Adipocyte (in vitro differentiated cells): Measurements from ENCODE around the gene DSCAM.

Experiments
- DNase-seq: peaks from one replicate; pipeline ENCODE4 v3.0.0-alpha.2; 2015; ENCODE audit warnings: low read depth
- H3K27me3 ChIP-seq: replicated peaks from 2 replicates; pipeline ENCODE4 v1.7.0; 2013; ENCODE audit warnings: mild to moderate bottlenecking, low read length, moderate library complexity; ENCODE audit not compliant: control insufficient read depth, insufficient read depth
- H3K36me3 ChIP-seq: 2 replicates; pipeline ENCODE4 v1.7.0; 2013; ENCODE audit warnings: low read length, mild to moderate bottlenecking, moderate library complexity; ENCODE audit not compliant: control insufficient read depth, insufficient read depth, severe bottlenecking
- H3K4me1 ChIP-seq: 2 replicates; pipeline ENCODE4 v1.7.0; 2013; ENCODE audit warnings: mild to moderate bottlenecking, low read length, moderate library complexity; ENCODE audit not compliant: control insufficient read depth, insufficient read depth
- H3K4me3 ChIP-seq: 2 replicates; pipeline ENCODE4 v1.7.0; 2013; ENCODE audit warnings: mild to moderate bottlenecking, low read length, moderate library complexity
- H3K9ac ChIP-seq: 2 replicates; pipeline ENCODE4 v1.7.0; 2013; ENCODE audit warnings: mild to moderate bottlenecking, low read length, moderate library complexity
- H3K9me3 ChIP-seq: 2 replicates; pipeline ENCODE4 v1.7.0; 2013; ENCODE audit warnings: mild to moderate bottlenecking, low read length, moderate library complexity; ENCODE audit not compliant: control insufficient read depth

The DSCAM gene

GRCh38 chr21:40652436-40652835, 194.5 kb downstream of the DSCAM start:
- no peak for DNase-seq
- H3K9me3 ChIP-seq: no peaks in the 10 kb centered on the region
- H3K9ac ChIP-seq: no peak overlapping the region
- H3K36me3 ChIP-seq: no peaks in the 10 kb centered on the region
- H3K4me1 ChIP-seq: no peaks in the 10 kb centered on the region
- H3K4me3 ChIP-seq: no peak overlapping the region
- no peaks in the 10 kb centered on the region for H3K27me3 ChIP-seq

GRCh38 chr21:40647706-40648105, 199.3 kb downstream of the DSCAM start:
- Histone ChIP-seq H3K4me1 (no peaks in the 10 kb centered on the region), H3K9me3 (peaks cover 6% of the 10 kb centered on the region), H3K36me3 (no peaks in the 10 kb centered on the region), H3K4me3 (no peak overlapping the region), H3K27me3 (no peaks in the 10 kb centered on the region), H3K9ac (no peak overlapping the region)
- no peak for DNase-seq

- H3K9me3 ChIP-seq: peaks cover 6% of the 10 kb centered on the region
- H3K4me1 ChIP-seq: no peaks in the 10 kb centered on the region
- no peak overlapping the region for H3K4me3 ChIP-seq
- H3K9ac ChIP-seq: no peak overlapping the region
- DNase-seq: no peak
- H3K36me3 ChIP-seq: no peaks in the 10 kb centered on the region
- H3K27me3 ChIP-seq: no peaks in the 10 kb centered on the region
These were observed 200.3 kb downstream of the DSCAM start for GRCh38 chr21:40646651-40647050.

GRCh38 chr21:40641042-40641441, 205.9 kb downstream of the DSCAM start:
- Histone ChIP-seq H3K4me1 (no peaks in the 10 kb centered on the region), H3K9me3 (peaks cover 6% of the 10 kb centered on the region), H3K9ac (no peak overlapping the region), H3K4me3 (no peak overlapping the region), H3K36me3 (no peaks in the 10 kb centered on the region), H3K27me3 (no peaks in the 10 kb centered on the region)
- no peak for DNase-seq

- no peak for DNase-seq
- Histone ChIP-seq H3K36me3 (no peaks in the 10 kb centered on the region), H3K4me3 (no peak overlapping the region), H3K9ac (no peak overlapping the region), H3K9me3 (peaks cover 6% of the 10 kb centered on the region), H3K27me3 (no peaks in the 10 kb centered on the region), H3K4me1 (no peaks in the 10 kb centered on the region)
These were observed 206.6 kb downstream of the DSCAM start for GRCh38 chr21:40640266-40640789.

GRCh38 chr21:40639616-40640194, 207.3 kb downstream of the DSCAM start:
- H3K27me3 ChIP-seq: no peaks in the 10 kb centered on the region
- peak; percentile 5 for DNase-seq
- H3K4me3 ChIP-seq: no peak overlapping the region
- no peak overlapping the region for H3K9ac ChIP-seq
- no peaks in the 10 kb centered on the region for H3K36me3 ChIP-seq
- H3K4me1 ChIP-seq: no peaks in the 10 kb centered on the region
- peaks cover 6% of the 10 kb centered on the region for H3K9me3 ChIP-seq

- Histone ChIP-seq H3K9ac (no peak overlapping the region), H3K4me1 (no peaks in the 10 kb centered on the region), H3K4me3 (no peak overlapping the region), H3K27me3 (no peaks in the 10 kb centered on the region), H3K36me3 (no peaks in the 10 kb centered on the region), H3K9me3 (no peaks in the 10 kb centered on the region)
- DNase-seq: no peak
These were observed 208.3 kb downstream of the DSCAM start for GRCh38 chr21:40638466-40639251.

GRCh38 chr21:40636026-40636425, 210.9 kb downstream of the DSCAM start:
- Histone ChIP-seq H3K27me3 (no peaks in the 10 kb centered on the region), H3K4me1 (no peaks in the 10 kb centered on the region), H3K9ac (no peak overlapping the region), H3K9me3 (no peaks in the 10 kb centered on the region), H3K4me3 (no peak overlapping the region), H3K36me3 (no peaks in the 10 kb centered on the region)
- DNase-seq: no peak

GRCh38 chr21:40635391-40635790, 211.6 kb downstream of the DSCAM start:
- no peaks in the 10 kb centered on the region for H3K9me3 ChIP-seq
- no peak for DNase-seq
- H3K27me3 ChIP-seq: no peaks in the 10 kb centered on the region
- H3K4me3 ChIP-seq: no peak overlapping the region
- H3K36me3 ChIP-seq: no peaks in the 10 kb centered on the region
- no peak overlapping the region for H3K9ac ChIP-seq
- H3K4me1 ChIP-seq: no peaks in the 10 kb centered on the region

GRCh38 chr21:40634141-40634540, 212.8 kb downstream of the DSCAM start:
- Histone ChIP-seq H3K4me1 (no peaks in the 10 kb centered on the region), H3K4me3 (no peak overlapping the region), H3K27me3 (no peaks in the 10 kb centered on the region), H3K9me3 (no peaks in the 10 kb centered on the region), H3K36me3 (no peaks in the 10 kb centered on the region), H3K9ac (no peak overlapping the region)
- no peak for DNase-seq

- Histone ChIP-seq H3K9me3 (no peaks in the 10 kb centered on the region), H3K4me3 (no peak overlapping the region), H3K36me3 (no peaks in the 10 kb centered on the region), H3K27me3 (no peaks in the 10 kb centered on the region), H3K9ac (no peak overlapping the region), H3K4me1 (no peaks in the 10 kb centered on the region)
- no peak for DNase-seq
These were observed 213.9 kb downstream of the DSCAM start for GRCh38 chr21:40633048-40633447.
